K562 (cell line): ENCODE results near the gene PGLYRP4. TPM values are rescaled to one million over a fixed set of nuclear protein-coding genes. Genes with fewer than 3 reads are reported as not detected.

Source experiments
- GABPA ChIP-seq: fragments of 200-800 bp; sonication (Bioruptor generic); conservative IDR thresholded peaks from 2 replicates; pipeline ENCODE4 v1.6.1; 2016; ENCODE audit warnings: low read depth, missing genetic modification characterization, missing compliant biosample characterization
- MAFK ChIP-seq: IDR thresholded peaks from 2 replicates; pipeline ENCODE4 v1.6.1; 2011; ENCODE audit warnings: low read length, improper control_type of control experiment
- NR2C1 ChIP-seq, 2 experiments: fragments of 450-650 bp; IDR thresholded peaks; 2 replicates each; pipeline ENCODE4 v1.6.1; 2017; ENCODE audit warnings: mild to moderate bottlenecking in 2 of 2, antibody characterized with exemption in 1 of 2, inconsistent platforms in 1 of 2, missing compliant biosample characterization in 1 of 2, missing genetic modification characterization in 1 of 2
- PHF8 ChIP-seq: fragments of 200-600 bp; sonication (generic); IDR thresholded peaks from 2 replicates; pipeline ENCODE4 v1.6.1; 2012; ENCODE audit warnings: mixed run types, mild to moderate bottlenecking, inconsistent platforms, low read length, moderate library complexity, borderline replicate concordance
- ZNF274 ChIP-seq: IDR thresholded peaks from 2 replicates; pipeline ENCODE4 v1.6.1; 2011; ENCODE audit warnings: low read depth, mild to moderate bottlenecking, low read length, moderate library complexity, borderline replicate concordance
- ZNF444 ChIP-seq: fragments of 250-450 bp; sonication (Bioruptor Pico); IDR thresholded peaks from 2 replicates; pipeline ENCODE4 v1.4.0; 2020; ENCODE audit warnings: mild to moderate bottlenecking, moderate library complexity
- polyA plus RNA-seq, 8 experiments: library from polyadenylated mRNA; depleted of rRNA in 4 of 8; stranded (reverse) in 5 of 8; unstranded in 3 of 8; fragments of >200 nt; fragmentation: Nextera tagmentation in 2 of 8; fragmentation: Illumina TruSeq in 1 of 8; extraction: Ambion mirVana in 2 of 8; extraction: Trizol in 1 of 8; gene quantifications; 2 replicates each; pipeline versions ENCODE4 v1.2.1 to v1.2.3, GENCODE V29; 2011 to 2014; ENCODE audit warnings: inconsistent platforms in 1 of 8, missing spikeins in 1 of 8
- total RNA-seq, 7 experiments: library from RNA; depleted of rRNA in 6 of 7; stranded (reverse); fragments of >200 nt in 6 of 7; fragmentation: Illumina TruSeq in 2 of 7; extraction: Trizol in 2 of 7; gene quantifications; 2 replicates each; pipeline versions ENCODE4 v1.2.1 to v1.2.3, GENCODE V29; 2011 to 2021; ENCODE audit warnings: low replicate concordance in 1 of 7
- TF ChIP-seq, protein P1 (sequence below), 2 experiments: fragments of 450-650 bp; IDR thresholded peaks; 2 replicates each; pipeline ENCODE4 v1.6.1; 2016; ENCODE audit warnings: mild to moderate bottlenecking in 2 of 2, borderline replicate concordance in 1 of 2, low read depth in 1 of 2, moderate library complexity in 1 of 2
- TF ChIP-seq, protein P2 (sequence below), 2 experiments: fragments of 450-650 bp; conservative IDR thresholded peaks; 2 replicates each; pipeline ENCODE4 v1.6.1; 2017; ENCODE audit warnings: mild to moderate bottlenecking in 2 of 2, moderate library complexity in 2 of 2
- TF ChIP-seq, protein P3 (sequence below): fragments of 250-450 bp; sonication (Bioruptor Pico); IDR thresholded peaks from 2 replicates; pipeline ENCODE4 v1.8.0; 2021; ENCODE audit warnings: borderline replicate concordance, mild to moderate bottlenecking, moderate library complexity; ENCODE audit not compliant: poor library complexity, severe bottlenecking
- TF ChIP-seq, protein P4 (sequence below): fragments of 250-450 bp; sonication (Bioruptor Pico); IDR thresholded peaks from 2 replicates; pipeline ENCODE4 v1.8.0; 2022; ENCODE audit warnings: moderate library complexity, mild to moderate bottlenecking, inconsistent platforms

PGLYRP4 gene
- total and polyA plus RNA-seq, 9 of the 15 experiments (the other 6 are each of a cell fraction or from before 2014, with no cell fraction given) = 0.06 to 0.13 (median 0.11) TPM; not detected in 6

DNA sequence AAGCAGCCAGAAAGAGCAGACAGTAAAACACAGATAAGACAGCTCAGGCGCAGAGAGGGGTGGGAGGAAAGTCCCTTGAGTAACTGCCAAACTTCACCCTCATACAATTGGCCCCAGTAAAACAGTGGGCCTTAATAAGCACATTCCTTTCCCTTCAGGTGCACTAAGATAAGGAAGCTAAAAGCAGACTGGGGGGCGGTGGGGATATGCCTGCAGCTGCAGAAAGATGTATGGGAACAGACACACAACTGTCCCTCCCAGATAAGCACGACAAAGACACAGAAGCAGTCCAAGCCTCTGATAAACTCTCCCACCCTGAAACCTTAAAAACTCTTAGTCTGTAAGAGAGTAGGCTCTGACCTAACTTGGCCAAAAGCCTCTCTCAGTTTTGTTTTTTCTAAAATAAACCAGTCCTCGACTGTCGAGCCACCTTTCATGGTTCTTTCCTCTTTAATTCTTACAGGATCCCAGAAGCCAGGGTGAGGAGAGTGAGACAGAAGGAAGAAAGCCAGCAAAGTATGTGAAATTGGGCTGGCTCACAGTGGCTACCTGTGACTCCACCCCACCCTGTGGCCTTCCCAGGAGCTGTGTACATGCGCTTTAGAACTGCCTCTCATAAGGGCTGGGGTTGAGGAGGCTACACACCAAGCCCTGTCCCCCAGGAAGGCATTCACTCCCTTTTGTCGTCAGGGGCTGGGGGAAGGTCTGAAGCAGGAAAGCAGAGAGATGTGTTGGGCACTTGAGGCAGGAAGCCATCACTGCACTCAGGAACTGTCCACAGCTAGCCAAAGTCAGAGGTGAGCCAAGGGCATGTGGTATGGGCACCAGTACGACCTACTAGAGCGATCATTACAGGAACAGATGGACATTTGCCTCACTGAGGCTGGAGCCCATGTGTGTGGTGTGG, 4.6 kb downstream of the PGLYRP4 start (continued):
- TF ChIP-seq, protein P1, sequence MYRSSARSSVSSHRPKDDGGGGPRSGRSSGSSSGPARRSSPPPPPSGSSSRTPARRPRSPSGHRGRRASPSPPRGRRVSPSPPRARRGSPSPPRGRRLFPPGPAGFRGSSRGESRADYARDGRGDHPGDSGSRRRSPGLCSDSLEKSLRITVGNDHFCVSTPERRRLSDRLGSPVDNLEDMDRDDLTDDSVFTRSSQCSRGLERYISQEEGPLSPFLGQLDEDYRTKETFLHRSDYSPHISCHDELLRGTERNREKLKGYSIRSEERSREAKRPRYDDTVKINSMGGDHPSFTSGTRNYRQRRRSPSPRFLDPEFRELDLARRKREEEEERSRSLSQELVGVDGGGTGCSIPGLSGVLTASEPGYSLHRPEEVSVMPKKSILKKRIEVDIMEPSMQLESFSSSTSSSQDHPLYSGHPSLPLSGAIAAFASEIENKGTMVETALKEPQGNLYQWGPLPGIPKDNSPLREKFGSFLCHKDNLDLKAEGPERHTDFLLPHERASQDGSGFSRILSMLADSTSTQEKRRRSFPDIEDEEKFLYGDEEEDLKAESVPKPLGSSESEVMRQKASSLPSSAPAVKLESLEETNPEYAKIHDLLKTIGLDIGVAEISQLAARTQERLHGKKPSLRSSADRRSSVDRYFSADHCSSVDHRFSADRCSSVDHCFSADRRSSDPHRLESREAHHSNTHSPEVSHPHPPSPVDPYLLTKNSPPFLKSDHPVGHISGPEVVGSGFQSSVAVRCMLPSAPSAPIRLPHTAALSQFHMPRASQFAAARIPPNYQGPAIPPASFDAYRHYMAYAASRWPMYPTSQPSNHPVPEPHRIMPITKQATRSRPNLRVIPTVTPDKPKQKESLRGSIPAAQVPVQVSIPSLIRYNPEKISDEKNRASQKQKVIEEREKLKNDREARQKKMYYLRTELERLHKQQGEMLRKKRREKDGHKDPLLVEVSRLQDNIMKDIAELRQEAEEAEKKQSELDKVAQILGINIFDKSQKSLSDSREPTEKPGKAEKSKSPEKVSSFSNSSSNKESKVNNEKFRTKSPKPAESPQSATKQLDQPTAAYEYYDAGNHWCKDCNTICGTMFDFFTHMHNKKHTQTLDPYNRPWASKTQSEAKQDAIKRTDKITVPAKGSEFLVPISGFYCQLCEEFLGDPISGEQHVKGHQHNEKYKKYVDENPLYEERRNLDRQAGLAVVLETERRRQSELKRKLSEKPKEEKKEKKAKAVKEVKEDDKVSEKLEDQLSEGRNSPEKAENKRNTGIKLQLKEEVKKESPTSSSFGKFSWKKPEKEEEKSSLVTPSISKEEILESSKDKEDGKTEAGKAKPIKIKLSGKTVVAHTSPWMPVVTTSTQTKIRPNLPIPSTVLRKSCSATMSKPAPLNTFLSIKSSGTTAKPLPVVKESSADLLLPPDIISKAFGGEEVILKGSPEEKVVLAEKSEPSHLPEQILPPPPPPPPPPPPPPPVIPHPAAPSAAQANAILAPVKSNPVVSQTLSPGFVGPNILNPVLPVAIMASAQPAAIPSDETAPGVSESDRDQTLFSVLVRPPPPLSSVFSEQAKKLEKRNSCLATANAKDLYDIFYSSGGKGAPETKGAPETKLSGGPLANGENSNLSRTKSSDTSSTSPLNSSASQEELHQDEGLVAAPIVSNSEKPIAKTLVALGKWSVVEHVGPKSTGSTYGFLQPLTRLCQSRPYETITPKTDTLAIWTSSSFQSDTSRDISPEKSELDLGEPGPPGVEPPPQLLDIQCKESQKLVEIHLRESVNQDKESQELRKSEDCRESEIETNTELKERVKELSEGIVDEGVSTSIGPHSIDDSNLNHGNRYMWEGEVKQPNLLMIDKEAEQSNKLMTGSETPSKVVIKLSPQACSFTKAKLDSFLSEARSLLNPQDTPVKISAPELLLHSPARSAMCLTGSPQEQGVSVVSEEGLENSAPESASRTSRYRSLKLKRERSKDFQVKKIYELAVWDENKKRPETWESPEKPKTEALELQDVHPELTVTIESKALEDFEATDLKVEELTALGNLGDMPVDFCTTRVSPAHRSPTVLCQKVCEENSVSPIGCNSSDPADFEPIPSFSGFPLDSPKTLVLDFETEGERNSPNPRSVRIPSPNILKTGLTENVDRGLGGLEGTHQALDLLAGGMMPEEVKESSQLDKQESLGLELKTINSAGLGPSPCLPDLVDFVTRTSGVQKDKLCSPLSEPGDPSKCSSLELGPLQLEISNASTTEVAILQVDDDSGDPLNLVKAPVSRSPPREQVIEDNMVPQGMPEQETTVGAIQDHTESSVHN (IDR thresholded peaks at IDR 0.05; ENCODE audit: borderline replicate concordance in 1 of 2, low read depth in 1 of 2) = peak; percentile 86 to 94; a peak in 2 of 4 replicates
- TF ChIP-seq, protein P2, sequence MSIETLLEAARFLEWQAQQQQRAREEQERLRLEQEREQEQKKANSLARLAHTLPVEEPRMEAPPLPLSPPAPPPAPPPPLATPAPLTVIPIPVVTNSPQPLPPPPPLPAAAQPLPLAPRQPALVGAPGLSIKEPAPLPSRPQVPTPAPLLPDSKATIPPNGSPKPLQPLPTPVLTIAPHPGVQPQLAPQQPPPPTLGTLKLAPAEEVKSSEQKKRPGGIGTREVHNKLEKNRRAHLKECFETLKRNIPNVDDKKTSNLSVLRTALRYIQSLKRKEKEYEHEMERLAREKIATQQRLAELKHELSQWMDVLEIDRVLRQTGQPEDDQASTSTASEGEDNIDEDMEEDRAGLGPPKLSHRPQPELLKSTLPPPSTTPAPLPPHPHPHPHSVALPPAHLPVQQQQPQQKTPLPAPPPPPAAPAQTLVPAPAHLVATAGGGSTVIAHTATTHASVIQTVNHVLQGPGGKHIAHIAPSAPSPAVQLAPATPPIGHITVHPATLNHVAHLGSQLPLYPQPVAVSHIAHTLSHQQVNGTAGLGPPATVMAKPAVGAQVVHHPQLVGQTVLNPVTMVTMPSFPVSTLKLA (conservative IDR thresholded peaks at IDR 0.05) = peak in 1 of 2 experiments; percentile 90; a peak in 3 of 4 replicates
- TF ChIP-seq PHF8 (no peak; the same call in 1 of the 2 replicates), MAFK (peak; percentile 56), ZNF274 (peak; percentile 83; the same call in 1 of the 2 replicates), NR2C1 (IDR thresholded peaks at IDR 0.05) (no peak; the same call in 1 of the 2 replicates), NR2C1 (tag; IDR thresholded peaks at IDR 0.05) (peak; percentile 73; the same call in 1 of the 2 replicates), GABPA (tag) (0 out of 2 replicates have a peak, but pooled peaks have one; percentile 23), ZNF444 (CRISPR knock-in tag) (peak; percentile 69; the same call in 1 of the 2 replicates)
- TF ChIP-seq, protein P3, sequence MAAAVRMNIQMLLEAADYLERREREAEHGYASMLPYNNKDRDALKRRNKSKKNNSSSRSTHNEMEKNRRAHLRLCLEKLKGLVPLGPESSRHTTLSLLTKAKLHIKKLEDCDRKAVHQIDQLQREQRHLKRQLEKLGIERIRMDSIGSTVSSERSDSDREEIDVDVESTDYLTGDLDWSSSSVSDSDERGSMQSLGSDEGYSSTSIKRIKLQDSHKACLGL = no peak
- TF ChIP-seq, protein P4, sequence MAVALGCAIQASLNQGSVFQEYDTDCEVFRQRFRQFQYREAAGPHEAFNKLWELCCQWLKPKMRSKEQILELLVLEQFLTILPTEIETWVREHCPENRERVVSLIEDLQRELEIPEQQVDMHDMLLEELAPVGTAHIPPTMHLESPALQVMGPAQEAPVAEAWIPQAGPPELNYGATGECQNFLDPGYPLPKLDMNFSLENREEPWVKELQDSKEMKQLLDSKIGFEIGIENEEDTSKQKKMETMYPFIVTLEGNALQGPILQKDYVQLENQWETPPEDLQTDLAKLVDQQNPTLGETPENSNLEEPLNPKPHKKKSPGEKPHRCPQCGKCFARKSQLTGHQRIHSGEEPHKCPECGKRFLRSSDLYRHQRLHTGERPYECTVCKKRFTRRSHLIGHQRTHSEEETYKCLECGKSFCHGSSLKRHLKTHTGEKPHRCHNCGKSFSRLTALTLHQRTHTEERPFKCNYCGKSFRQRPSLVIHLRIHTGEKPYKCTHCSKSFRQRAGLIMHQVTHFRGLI (CRISPR knock-in tag) = peak; percentile 78; the same call in 1 of the 2 replicates
